HepG2 (cell line): Measurements from ENCODE around the gene SLC8B1. TPM values are rescaled to one million over a fixed set of nuclear protein-coding genes. Genes with fewer than 3 reads are reported as not detected.

ENCODE experiments used
- BCL6 ChIP-seq: IDR thresholded peaks from 2 replicates; pipeline ENCODE4 v1.6.1; 2016; ENCODE audit warnings: missing genetic modification reagents, missing compliant biosample characterization
- CAMTA2 ChIP-seq: sonication (generic); formaldehyde crosslinking; IDR thresholded peaks from 2 replicates; pipeline ENCODE4 v1.4.0; 2020; ENCODE audit warnings: mild to moderate bottlenecking, missing genetic modification reagents, borderline replicate concordance
- CREB1 ChIP-seq, 2 experiments: fragments of 450-650 bp in 1 of 2; IDR thresholded peaks; 2 replicates each; pipeline ENCODE4 v1.6.1; 2016 to 2017; ENCODE audit warnings: control low read depth in 1 of 2, mild to moderate bottlenecking in 1 of 2, missing compliant biosample characterization in 1 of 2, missing genetic modification characterization in 1 of 2
- FOXA3 ChIP-seq: IDR thresholded peaks from 2 replicates; pipeline ENCODE4 v1.6.1; 2016; ENCODE audit warnings: missing genetic modification reagents, missing compliant biosample characterization
- HIVEP1 ChIP-seq: sonication (generic); formaldehyde crosslinking; IDR thresholded peaks from 2 replicates; pipeline ENCODE4 v1.4.0; 2020; ENCODE audit warnings: mild to moderate bottlenecking, missing genetic modification reagents
- KDM5A ChIP-seq: fragments of 200-600 bp; sonication (generic); IDR thresholded peaks from 2 replicates; pipeline ENCODE4 v1.7.0; 2018; ENCODE audit warnings: antibody characterized with exemption, mild to moderate bottlenecking, low read length, borderline replicate concordance
- PTBP1 ChIP-seq: fragments of 200-400 bp; formaldehyde crosslinking; IDR thresholded peaks from 2 replicates; pipeline ENCODE4 v1.6.1; 2018; ENCODE audit warnings: low read length, low read depth; ENCODE audit not compliant: poor library complexity, severe bottlenecking
- RXRB ChIP-seq: IDR thresholded peaks from 2 replicates; pipeline ENCODE4 v1.6.1; 2016; ENCODE audit warnings: borderline replicate concordance, missing genetic modification reagents, missing compliant biosample characterization
- TBL1XR1 ChIP-seq: fragments of 150-350 bp; IDR thresholded peaks from 2 replicates; pipeline ENCODE4 v1.6.1; 2014; ENCODE audit warnings: borderline replicate concordance, low read length; ENCODE audit not compliant: partially characterized antibody
- YEATS4 ChIP-seq: sonication (generic); formaldehyde crosslinking; IDR thresholded peaks from 2 replicates; pipeline ENCODE4 v1.4.0; 2020; ENCODE audit warnings: missing genetic modification reagents, borderline replicate concordance
- ZNF124 ChIP-seq: sonication (generic); formaldehyde crosslinking; IDR thresholded peaks from 2 replicates; pipeline ENCODE4 v1.4.0; 2020; ENCODE audit warnings: missing genetic modification reagents
- ZNF430 ChIP-seq: sonication (generic); formaldehyde crosslinking; IDR thresholded peaks from 2 replicates; pipeline ENCODE4 v1.9.0; 2021; ENCODE audit warnings: mild to moderate bottlenecking, missing genetic modification reagents
- ZNF451 ChIP-seq: sonication (generic); formaldehyde crosslinking; IDR thresholded peaks from 2 replicates; pipeline ENCODE4 v1.5.0; 2020; ENCODE audit warnings: mild to moderate bottlenecking, missing genetic modification reagents
- polyA plus RNA-seq, 8 experiments: library from polyadenylated mRNA; depleted of rRNA in 3 of 8; stranded (reverse) in 7 of 8; unstranded in 1 of 8; fragments of >200 nt; fragmentation: Illumina TruSeq in 4 of 8; extraction: Trizol in 4 of 8; gene quantifications; 2 replicates each; pipeline versions ENCODE4 v1.2.1 to v1.2.3, GENCODE V29; 2011 to 2016; ENCODE audit warnings: low read depth in 4 of 8, missing spikeins in 1 of 8, mixed read lengths in 1 of 8; ENCODE audit not compliant: insufficient read depth in 1 of 8
- total RNA-seq, 5 experiments: library from RNA; depleted of rRNA; stranded (reverse); fragments of >200 nt; fragmentation: Illumina TruSeq; extraction: Trizol; gene quantifications; 2 replicates each; pipeline ENCODE4 v1.2.3, GENCODE V29; 2016; ENCODE audit warnings: low read depth in 1 of 5
- TF ChIP-seq, protein P1 (sequence below), 2 experiments: fragments of 450-650 bp in 1 of 2; sonication (generic) in 1 of 2; formaldehyde crosslinking; IDR thresholded peaks; 2 replicates each; pipeline versions ENCODE4 v1.5.0 to v1.8.0; 2020 to 2022; ENCODE audit warnings: mild to moderate bottlenecking in 1 of 2, missing genetic modification reagents in 1 of 2
- TF ChIP-seq, protein P2 (sequence below): IDR thresholded peaks from 2 replicates; pipeline ENCODE4 v1.6.1; 2016; ENCODE audit warnings: missing genetic modification reagents, missing compliant biosample characterization
- TF ChIP-seq, protein P3 (sequence below): IDR thresholded peaks from 2 replicates; pipeline ENCODE4 v1.4.0; 2020; ENCODE audit warnings: mild to moderate bottlenecking, missing genetic modification reagents
- TF ChIP-seq, protein P4 (sequence below): sonication (generic); formaldehyde crosslinking; IDR thresholded peaks from 2 replicates; pipeline ENCODE4 v1.4.0; 2020; ENCODE audit warnings: missing genetic modification reagents
- TF ChIP-seq, protein P5 (sequence below): sonication (generic); formaldehyde crosslinking; IDR thresholded peaks from 2 replicates; pipeline ENCODE4 v1.5.0; 2020; ENCODE audit warnings: mild to moderate bottlenecking, missing genetic modification reagents

The SLC8B1 gene
- total and polyA plus RNA-seq, 2 of the 13 experiments (the other 11 are each of a cell fraction or from before 2014, with no cell fraction given) = 6.8 to 8.0 TPM

DNA sequence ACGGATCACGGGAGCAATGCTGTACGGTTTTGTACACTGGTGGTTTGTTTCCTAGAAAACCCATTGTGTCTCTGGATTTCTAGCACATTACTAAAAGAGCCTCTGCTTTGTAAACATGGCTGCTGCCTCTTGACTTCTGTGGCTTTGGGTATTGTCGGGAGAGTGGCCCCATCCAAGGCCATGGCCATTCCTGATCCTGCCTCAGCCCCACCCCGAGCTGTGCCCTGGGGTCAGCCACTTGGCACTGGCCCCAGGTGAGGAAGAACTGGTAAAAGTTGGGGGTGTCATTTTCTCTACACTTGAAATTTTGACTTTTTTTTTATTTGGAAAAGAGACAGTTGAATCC lies 36.5 kb downstream of the SLC8B1 start (continued):
- TF ChIP-seq, protein P1, sequence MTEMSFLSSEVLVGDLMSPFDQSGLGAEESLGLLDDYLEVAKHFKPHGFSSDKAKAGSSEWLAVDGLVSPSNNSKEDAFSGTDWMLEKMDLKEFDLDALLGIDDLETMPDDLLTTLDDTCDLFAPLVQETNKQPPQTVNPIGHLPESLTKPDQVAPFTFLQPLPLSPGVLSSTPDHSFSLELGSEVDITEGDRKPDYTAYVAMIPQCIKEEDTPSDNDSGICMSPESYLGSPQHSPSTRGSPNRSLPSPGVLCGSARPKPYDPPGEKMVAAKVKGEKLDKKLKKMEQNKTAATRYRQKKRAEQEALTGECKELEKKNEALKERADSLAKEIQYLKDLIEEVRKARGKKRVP (CRISPR knock-in tag; IDR thresholded peaks at IDR 0.05) = no peak
- TF ChIP-seq BCL6 (CRISPR knock-in tag) = peak; percentile 96
- no peak for TF ChIP-seq YEATS4 (CRISPR knock-in tag)
- TF ChIP-seq TBL1XR1 = no peak
- TF ChIP-seq, protein P2, sequence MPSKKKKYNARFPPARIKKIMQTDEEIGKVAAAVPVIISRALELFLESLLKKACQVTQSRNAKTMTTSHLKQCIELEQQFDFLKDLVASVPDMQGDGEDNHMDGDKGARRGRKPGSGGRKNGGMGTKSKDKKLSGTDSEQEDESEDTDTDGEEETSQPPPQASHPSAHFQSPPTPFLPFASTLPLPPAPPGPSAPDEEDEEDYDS = no peak
- TF ChIP-seq PTBP1 = no peak
- no peak for TF ChIP-seq HIVEP1
- TF ChIP-seq, protein P3, sequence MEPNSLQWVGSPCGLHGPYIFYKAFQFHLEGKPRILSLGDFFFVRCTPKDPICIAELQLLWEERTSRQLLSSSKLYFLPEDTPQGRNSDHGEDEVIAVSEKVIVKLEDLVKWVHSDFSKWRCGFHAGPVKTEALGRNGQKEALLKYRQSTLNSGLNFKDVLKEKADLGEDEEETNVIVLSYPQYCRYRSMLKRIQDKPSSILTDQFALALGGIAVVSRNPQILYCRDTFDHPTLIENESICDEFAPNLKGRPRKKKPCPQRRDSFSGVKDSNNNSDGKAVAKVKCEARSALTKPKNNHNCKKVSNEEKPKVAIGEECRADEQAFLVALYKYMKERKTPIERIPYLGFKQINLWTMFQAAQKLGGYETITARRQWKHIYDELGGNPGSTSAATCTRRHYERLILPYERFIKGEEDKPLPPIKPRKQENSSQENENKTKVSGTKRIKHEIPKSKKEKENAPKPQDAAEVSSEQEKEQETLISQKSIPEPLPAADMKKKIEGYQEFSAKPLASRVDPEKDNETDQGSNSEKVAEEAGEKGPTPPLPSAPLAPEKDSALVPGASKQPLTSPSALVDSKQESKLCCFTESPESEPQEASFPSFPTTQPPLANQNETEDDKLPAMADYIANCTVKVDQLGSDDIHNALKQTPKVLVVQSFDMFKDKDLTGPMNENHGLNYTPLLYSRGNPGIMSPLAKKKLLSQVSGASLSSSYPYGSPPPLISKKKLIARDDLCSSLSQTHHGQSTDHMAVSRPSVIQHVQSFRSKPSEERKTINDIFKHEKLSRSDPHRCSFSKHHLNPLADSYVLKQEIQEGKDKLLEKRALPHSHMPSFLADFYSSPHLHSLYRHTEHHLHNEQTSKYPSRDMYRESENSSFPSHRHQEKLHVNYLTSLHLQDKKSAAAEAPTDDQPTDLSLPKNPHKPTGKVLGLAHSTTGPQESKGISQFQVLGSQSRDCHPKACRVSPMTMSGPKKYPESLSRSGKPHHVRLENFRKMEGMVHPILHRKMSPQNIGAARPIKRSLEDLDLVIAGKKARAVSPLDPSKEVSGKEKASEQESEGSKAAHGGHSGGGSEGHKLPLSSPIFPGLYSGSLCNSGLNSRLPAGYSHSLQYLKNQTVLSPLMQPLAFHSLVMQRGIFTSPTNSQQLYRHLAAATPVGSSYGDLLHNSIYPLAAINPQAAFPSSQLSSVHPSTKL (CRISPR knock-in tag) = peak; percentile 8; the same call in 1 of the 2 replicates
- TF ChIP-seq, protein P4, sequence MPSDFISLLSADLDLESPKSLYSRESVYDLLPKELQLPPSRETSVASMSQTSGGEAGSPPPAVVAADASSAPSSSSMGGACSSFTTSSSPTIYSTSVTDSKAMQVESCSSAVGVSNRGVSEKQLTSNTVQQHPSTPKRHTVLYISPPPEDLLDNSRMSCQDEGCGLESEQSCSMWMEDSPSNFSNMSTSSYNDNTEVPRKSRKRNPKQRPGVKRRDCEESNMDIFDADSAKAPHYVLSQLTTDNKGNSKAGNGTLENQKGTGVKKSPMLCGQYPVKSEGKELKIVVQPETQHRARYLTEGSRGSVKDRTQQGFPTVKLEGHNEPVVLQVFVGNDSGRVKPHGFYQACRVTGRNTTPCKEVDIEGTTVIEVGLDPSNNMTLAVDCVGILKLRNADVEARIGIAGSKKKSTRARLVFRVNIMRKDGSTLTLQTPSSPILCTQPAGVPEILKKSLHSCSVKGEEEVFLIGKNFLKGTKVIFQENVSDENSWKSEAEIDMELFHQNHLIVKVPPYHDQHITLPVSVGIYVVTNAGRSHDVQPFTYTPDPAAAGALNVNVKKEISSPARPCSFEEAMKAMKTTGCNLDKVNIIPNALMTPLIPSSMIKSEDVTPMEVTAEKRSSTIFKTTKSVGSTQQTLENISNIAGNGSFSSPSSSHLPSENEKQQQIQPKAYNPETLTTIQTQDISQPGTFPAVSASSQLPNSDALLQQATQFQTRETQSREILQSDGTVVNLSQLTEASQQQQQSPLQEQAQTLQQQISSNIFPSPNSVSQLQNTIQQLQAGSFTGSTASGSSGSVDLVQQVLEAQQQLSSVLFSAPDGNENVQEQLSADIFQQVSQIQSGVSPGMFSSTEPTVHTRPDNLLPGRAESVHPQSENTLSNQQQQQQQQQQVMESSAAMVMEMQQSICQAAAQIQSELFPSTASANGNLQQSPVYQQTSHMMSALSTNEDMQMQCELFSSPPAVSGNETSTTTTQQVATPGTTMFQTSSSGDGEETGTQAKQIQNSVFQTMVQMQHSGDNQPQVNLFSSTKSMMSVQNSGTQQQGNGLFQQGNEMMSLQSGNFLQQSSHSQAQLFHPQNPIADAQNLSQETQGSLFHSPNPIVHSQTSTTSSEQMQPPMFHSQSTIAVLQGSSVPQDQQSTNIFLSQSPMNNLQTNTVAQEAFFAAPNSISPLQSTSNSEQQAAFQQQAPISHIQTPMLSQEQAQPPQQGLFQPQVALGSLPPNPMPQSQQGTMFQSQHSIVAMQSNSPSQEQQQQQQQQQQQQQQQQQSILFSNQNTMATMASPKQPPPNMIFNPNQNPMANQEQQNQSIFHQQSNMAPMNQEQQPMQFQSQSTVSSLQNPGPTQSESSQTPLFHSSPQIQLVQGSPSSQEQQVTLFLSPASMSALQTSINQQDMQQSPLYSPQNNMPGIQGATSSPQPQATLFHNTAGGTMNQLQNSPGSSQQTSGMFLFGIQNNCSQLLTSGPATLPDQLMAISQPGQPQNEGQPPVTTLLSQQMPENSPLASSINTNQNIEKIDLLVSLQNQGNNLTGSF (CRISPR knock-in tag) = no peak
- TF ChIP-seq, protein P5, sequence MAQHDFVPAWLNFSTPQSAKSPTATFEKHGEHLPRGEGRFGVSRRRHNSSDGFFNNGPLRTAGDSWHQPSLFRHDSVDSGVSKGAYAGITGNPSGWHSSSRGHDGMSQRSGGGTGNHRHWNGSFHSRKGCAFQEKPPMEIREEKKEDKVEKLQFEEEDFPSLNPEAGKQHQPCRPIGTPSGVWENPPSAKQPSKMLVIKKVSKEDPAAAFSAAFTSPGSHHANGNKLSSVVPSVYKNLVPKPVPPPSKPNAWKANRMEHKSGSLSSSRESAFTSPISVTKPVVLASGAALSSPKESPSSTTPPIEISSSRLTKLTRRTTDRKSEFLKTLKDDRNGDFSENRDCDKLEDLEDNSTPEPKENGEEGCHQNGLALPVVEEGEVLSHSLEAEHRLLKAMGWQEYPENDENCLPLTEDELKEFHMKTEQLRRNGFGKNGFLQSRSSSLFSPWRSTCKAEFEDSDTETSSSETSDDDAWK (CRISPR knock-in tag) = no peak
- no peak for TF ChIP-seq KDM5A
- no peak for TF ChIP-seq ZNF451 (CRISPR knock-in tag)
- TF ChIP-seq ZNF430 (CRISPR knock-in tag) = no peak
- no peak for TF ChIP-seq ZNF124 (CRISPR knock-in tag)
- peak; percentile 31; the same call in 1 of the 2 replicates for TF ChIP-seq FOXA3 (CRISPR knock-in tag)
- TF ChIP-seq CAMTA2 = no peak
- TF ChIP-seq CREB1 (IDR thresholded peaks at IDR 0.05) = no peak
- no peak for TF ChIP-seq CREB1 (CRISPR knock-in tag; IDR thresholded peaks at IDR 0.05)
- peak; percentile 25; the same call in 1 of the 2 replicates for TF ChIP-seq RXRB (CRISPR knock-in tag)
